GM19372 (cell line): ENCODE results near the gene E2F7.
"Not testable (repeated sequence)": the region's sequence is repeated elsewhere in the genome, so short reads cannot be mapped to it uniquely, and the experiment has no call there.

Source experiments
- ATAC-seq: cut with Tn5 transposase; IDR thresholded peaks from one replicate; pipeline ENCODE4 v1.9.1; 2021; ENCODE audit warnings: mild to moderate bottlenecking, low read depth, moderate library complexity; ENCODE audit not compliant: unreplicated experiment

Gene E2F7, protein sequence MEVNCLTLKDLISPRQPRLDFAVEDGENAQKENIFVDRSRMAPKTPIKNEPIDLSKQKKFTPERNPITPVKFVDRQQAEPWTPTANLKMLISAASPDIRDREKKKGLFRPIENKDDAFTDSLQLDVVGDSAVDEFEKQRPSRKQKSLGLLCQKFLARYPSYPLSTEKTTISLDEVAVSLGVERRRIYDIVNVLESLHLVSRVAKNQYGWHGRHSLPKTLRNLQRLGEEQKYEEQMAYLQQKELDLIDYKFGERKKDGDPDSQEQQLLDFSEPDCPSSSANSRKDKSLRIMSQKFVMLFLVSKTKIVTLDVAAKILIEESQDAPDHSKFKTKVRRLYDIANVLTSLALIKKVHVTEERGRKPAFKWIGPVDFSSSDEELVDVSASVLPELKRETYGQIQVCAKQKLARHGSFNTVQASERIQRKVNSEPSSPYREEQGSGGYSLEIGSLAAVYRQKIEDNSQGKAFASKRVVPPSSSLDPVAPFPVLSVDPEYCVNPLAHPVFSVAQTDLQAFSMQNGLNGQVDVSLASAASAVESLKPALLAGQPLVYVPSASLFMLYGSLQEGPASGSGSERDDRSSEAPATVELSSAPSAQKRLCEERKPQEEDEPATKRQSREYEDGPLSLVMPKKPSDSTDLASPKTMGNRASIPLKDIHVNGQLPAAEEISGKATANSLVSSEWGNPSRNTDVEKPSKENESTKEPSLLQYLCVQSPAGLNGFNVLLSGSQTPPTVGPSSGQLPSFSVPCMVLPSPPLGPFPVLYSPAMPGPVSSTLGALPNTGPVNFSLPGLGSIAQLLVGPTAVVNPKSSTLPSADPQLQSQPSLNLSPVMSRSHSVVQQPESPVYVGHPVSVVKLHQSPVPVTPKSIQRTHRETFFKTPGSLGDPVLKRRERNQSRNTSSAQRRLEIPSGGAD

DNA sequence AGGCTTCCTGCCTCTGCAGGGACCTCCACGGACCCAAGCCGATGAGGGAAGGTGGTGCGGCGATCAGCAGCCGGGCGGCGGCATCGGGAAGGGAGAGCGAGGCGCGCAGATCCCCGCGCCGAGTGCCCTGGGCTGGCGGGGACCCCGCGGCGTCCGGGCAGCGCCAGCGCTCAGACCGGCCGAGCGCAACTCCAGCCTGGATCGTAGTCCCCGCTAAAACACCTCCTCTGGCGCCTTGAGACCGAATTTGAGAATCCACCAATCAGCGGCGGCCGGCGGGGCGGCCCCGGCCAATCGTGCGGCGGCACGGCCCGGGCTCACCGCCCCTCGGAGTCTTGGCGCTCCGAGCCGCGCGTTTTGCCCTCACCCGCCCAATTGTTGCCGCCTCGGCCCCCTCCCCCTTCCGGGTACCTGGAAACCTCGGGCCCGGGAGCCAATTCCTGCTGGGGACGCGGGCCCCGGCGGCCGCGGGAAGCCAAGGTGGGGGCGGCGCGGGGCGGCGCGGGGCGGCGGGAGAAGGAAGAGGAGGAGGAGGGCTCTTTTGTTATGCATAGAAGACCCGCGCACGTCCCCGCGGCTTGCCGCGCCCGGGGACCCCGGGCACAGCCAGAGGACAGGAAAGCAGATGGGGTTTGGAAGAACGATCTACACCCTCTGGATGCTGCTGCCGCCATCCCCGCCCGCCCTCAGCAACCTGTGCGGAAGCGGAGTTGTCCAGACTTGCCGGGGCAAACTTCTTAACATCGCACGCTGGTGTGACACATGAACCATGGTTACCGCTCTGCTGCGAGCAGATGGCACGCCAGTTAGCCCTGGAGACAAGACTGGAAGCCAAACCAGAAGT, at the start of gene E2F7:
TSS of gene E2F7 (minus strand) at position 209 of the 844 bp plus-strand sequence. CDS start 934 bp downstream, outside the sequence.
- ATAC-seq = peak; percentile 51

DNA sequence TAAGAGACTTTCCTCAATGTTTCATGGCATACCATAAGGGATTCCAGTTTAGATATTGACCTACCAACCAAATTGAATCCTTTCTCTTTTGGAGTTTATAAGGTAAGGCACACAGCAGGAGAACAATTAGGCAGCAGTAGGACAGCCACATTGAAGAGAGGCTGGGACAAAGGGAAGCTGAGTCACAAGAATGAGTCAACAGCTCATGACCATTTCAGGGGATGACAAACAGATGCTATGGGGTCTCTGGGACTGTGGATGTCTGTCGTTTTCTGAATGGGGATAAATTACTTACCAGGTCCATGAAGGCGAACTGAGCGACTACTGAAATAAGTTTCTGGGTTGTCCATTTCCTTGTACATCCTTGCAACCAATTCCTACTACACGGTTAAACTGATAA, 48.6 kb upstream of the E2F7 start:
- no peak for ATAC-seq

DNA sequence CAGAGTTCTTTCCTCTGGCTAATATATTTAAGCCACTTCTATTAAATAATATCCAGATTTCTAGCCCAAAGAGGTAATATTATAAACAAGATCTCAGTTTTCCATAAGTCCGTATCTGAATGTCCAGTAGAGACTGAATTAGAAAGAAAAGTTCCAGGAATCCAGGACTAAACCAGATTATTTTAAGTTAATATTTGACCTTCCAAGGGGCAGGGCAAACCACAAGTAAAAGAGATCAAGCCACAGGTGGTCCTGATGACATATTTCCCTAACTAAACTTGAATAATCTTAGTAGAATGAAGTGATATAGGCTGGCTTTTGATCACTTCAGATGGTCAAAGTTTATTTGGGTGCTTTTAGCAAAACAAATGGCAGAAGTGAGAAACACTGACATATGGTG, 43.3 kb upstream of the E2F7 start:
- no peak for ATAC-seq

DNA sequence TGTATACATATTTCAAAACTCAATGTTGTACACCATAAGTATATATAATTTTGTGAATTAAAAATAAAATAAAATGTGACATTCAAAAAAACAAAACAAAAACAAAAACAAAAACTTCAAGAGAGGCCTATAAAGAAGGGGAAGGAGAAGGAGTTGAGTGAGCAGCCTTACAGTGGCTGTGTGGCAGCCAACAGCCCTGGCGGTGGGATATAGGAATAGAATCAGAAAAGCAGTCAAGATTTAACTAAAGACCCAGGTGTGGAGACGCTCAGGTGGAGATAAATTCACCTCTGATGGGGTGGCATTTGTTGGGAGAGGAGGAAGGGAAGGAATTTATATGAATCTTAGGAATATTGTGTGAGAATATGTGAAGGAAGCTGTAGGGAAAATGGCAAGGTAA, 41.8 kb upstream of the E2F7 start:
- no peak for ATAC-seq

DNA sequence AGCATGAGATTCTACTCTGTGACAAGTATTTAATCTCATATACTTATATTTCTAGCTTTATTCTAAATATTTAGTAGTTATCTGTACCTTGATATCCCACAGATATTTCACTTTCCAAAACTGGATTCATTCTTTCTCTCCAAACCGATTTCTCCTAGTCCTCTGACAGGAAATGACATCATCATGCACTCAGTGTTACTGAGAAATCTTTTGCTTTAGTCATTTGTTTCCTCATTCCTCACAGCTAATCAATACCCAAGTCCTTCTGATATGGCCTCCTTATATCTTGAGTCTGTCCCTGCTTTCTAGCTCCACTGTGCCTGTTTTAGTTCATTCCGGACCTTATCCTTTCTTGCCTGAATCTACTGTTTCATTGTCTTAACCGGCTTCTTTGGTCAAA, 39.4 kb upstream of the E2F7 start:
- no peak for ATAC-seq

DNA sequence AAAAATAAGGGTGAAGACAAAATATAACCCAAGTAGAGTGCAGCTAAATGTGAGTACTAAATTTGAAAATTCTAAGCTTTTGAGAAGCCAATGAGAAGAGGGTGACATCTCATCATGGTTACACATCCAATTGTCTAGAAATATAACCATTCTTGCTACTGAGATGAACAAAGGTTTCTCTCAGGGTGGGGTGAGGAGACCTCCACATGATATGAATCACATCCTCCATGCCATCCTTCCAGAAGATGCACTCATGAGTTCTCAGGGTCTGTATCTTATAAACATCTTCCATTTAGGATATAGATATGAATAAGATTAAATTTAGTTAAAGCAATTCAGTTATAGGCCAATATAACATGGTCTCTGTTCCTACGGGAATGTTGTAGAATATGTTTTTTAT, 38.9 kb upstream of the E2F7 start:
- ATAC-seq = no peak

DNA sequence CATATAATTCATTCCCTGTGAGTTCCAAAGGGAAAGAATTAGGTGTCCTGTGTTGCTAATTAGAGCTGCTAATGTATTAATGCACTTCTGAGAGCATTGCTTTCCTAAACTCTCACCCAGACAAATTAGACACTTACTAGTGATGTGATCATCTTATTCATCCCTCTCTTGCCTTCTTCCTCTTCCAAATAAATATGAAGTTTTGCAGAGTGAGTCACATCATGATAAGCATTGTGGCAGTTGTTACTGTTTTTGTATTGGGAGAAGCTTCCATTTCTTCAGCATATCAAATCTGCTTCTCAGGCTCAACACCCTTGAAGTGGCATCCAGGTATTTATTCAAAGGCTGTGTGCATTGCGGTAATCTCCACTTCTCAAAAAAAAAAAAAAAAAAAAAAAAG, 37.3 kb upstream of the E2F7 start:
- ATAC-seq = no peak

DNA sequence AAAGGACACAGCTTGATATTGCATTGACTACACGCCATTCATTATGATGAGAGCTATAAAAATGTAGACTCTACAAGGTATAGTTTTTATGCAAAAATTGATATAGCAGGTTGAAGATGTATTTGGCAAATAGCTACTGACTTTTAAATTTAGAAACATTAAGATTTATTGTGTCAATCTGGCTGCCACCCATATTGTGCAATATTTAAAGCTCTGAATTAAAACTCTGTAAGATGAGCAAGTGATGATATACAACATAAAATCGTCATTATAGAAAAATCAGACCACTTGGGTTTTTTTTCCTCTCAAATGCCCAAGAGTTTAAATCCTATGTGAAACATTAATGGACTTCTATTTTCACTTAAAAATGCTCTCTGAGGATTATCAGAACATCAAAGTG, 36.8 kb upstream of the E2F7 start:
- ATAC-seq = no peak

DNA sequence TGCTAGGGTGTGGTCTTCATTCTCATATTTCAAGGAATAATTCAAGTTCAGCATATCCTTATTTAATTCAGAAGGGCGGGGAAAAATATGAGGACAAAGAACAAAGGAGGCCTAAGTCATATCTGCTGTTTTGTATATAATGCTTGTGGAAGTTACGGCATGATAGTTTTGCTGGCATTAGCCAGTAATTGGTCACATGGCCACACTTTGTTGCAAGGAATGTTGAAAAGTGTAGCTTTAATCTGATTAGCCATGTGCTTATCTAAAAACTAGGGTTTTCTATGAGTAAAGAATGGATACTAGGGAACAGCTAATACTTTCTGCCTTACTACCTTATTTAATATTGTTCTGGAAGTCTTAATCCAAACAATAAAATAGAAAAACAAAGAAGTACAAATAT, 34.4 kb upstream of the E2F7 start:
- ATAC-seq = no peak

DNA sequence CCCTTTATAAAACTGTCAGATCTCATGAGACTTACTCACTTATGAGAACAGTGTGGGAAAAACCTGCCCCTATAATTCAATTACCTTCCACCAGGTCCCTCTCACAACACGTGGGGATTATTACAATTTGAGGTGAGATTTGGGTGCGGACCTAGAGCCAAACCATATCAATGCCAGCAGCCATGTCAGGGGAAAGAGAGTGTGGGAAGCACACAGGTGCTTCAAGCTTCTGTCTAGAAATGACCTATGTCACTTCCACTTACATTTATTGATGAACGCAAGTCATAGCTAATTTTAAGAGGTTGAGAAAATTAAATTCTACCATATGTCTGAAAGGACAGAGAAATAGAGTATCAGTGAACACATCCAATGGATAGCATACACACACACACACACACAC, 32.5 kb upstream of the E2F7 start:
- no peak for ATAC-seq

DNA sequence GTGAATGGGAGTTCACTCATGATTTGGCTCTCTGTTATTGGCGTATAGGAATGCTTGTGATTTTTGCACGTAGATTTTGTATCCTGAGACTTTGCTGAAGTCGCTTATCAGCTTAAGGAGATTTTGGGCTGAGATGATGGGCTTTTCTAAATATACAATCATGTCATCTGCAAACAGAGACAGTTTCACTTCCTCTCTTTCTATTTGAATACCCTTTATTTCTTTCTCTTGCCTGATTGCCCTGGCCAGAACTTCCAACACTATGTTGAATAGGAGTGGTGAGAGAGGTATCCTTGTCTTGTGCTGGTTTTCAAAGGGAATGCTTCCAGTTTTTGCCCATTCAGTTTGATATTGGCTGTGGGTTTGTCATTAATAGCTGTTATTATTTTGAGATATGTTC, 26.9 kb upstream of the E2F7 start:
- ATAC-seq = not testable (repeated sequence)

DNA sequence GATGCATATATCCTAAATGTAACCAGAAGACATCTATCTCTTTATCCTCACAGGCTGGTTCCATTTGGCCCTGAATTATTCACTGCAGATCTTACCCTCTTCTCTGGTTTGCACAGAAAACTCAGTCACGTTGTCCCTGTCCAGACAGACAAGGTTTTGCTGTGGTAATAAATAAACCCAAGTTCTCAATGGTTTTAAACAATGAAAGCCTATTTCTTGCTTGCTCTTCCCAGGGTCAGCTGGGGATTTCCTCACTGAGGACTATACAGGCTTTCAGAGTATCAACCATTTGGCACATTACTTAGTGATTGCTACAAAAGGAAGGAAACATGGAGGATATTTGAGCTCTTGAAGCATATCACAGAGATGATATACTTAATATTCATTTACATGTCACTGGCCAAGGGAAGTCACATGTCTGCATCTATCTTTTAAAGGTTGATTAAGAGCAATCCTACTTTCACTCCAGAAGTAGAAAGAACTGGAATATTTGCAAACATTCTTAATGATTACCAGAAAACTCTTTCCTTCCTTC, 24.4 kb upstream of the E2F7 start:
- ATAC-seq = no peak

DNA sequence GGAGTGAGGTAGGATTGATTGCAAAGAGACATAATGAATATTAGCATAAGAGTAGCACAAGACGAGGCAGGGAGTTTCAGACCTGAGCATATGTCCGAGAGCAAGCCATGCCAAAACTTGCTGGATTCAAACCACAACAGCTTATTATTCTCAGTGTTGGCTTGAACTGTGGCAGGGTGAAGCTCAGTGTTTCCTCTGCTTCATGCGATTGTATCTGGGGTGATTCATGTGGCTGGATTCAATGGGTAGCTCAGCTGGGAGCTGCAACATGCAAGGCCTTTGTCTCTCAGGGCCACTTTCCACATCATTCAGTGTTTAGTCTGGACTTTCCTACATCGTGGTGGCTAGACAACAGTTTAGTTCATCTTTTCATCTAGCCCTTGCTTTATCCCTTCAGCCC, 22.1 kb upstream of the E2F7 start:
- ATAC-seq = no peak

DNA sequence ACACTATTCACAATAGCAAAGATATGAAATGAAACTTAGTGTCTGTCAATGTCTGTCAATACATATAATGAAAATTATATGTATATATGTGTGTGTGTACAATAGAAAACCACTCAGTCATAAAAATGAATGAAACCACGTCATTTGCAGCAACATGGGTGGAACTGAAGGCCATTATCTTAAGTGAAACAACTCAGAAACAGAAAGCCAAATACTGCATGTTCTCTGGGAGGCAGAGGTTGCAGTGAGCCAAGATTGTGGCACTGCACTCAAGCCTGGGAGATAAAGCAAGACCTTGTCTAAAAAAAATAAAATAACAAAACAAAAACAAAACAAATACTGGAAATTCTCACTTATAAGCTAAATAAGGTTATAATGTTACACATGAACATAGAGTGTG, 16.7 kb upstream of the E2F7 start:
- ATAC-seq = no peak

DNA sequence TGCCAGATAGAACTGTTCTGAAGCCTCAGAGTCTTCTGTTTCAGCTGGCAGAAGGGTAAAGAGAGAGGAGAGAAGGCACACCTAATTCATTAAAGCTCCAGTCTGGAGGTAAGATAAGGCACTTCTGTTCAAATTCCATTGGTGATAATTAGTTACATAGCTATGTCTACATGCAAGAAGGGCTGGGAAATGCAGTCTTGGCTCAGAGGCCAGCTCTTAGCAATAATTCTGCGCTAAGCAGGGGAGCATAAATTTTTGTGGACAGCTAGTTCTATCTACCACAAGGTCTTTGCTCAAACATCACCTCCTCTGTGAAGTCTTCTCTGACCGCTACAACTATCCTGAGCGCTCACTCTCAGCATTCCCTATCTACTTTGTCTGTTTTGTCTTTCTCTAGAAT, 14.3 kb upstream of the E2F7 start:
- no peak for ATAC-seq

DNA sequence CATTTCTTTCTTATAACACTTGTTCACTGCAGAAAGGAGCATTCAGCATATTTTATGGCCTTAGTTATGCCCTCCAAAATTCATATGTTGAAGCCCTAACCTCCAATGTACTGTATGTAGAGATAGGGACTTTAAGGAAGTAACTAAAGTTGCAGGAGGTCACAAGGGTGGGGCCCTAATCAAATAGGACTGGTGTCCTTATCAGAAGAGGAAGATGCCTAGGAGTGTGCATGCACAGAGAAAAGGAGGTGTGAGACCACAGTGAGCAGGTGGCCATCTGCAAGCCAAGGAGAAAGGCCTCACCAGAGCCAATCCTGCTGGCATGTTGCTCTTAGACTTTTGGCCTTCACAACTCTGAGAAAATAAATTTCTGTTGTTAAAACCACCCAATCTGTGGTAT, 12.9 kb upstream of the E2F7 start:
- ATAC-seq = no peak

DNA sequence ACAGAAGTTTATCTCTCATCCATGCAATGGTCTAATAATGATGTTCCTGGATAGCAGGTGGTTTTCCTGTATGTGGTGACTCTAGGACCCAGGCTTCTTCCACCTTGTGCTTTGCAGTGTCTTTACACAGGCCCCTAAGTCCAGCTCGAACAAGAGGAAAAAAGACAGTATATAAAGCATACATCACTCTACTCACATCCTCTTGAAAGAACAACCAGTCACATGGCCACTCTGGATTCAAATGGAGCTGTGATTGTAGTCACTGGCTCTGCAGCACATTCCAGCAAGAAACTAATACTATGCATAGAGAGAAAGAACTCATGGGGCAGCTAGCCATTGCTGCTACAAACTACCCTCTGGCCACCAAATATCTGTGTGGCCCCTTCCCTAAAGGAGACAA, 11.5 kb upstream of the E2F7 start:
- ATAC-seq = no peak

DNA sequence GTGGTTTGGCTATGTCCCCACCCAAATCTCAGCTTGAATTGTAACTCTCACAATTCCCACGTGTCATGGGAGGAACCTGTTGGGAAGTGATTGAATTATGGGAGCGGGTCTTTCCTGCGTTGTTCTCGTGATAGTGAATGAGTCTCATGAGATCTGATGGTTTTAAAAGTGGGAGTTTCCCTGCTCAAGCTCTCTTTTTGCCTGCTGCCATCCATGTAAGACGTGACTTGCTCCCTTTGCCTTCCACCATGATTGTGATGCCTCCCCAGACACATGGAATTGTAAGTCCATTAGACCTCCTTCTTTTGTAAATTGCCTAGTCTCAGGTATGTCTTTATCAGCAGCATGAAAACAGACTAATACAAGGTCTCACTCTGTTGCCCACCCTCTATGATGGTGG, 8.5 kb upstream of the E2F7 start:
- not testable (repeated sequence) for ATAC-seq

DNA sequence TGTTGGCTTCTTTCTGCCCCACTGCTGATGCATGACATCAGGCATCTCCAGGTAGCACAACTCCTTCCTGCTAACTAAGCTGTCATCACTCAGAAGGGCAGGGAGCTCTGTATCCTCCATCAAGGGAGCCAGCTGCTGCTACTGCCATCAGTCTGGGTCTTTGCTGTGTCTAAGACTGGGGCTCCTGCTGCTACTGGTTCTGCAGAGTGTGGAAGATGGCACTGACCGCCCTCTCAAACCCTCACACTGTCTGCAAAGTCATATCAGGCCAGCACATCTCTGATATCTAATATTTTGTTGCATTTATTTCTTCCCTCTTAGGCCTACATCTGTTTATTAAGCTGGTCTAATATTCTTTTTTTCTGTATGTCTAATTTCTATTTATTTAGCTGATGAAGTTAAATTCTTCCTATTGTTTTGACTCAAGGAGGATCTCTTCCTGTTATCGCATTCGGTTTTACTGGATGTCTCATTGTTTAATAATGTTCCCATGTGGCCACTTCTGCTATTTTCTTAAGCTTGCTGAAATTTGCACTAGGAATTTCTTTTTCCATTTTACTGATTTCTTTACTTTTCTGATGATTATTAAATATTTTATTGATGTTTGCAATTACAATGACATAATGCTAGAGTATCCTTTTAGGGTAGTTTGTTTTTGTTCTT, 7.6 kb upstream of the E2F7 start:
- ATAC-seq = no peak
